H1 (cell line): Measurements from ENCODE around the gene FAH. TPM values are rescaled to one million over a fixed set of nuclear protein-coding genes. Genes with fewer than 3 reads are reported as not detected.

Source experiments
- CTCF ChIA-PET: fragments of 300-600 bp; sonication (Branson Sonifier 250); formaldehyde crosslinking; loops from one replicate; lab custom pipeline; 2021; ENCODE audit not compliant: partially characterized antibody; lab: Charles Lee
- POLR2A ChIA-PET: fragments of 300-600 bp; sonication (Branson Sonifier 250); formaldehyde crosslinking; loops from one replicate; lab custom pipeline; 2021; ENCODE audit warnings: inconsistent platforms; ENCODE audit not compliant: partially characterized antibody; lab: Charles Lee
- DNase-seq, 2 experiments: peaks; one replicate each; pipeline versions ENCODE4 v3.0.0 to v3.0.0-alpha.2; 2010 to 2022; ENCODE audit warnings: low spot score in 2 of 2, low read depth in 1 of 2, mixed read lengths in 1 of 2
- FAIRE-seq: peaks from 2 replicates; lab custom pipeline; 2011; peaks lifted over from hg19 to GRCh38; lab: Jason Lieb, UNC
- H2AFZ ChIP-seq: 2 replicates; pipeline ENCODE4 v1.8.1; 2012; ENCODE audit warnings: low read length, inconsistent platforms
- H2AK5ac ChIP-seq: 2 replicates; pipeline ENCODE4 v1.6.1; 2013; ENCODE audit warnings: low read depth, low read length
- H2BK120ac ChIP-seq: replicated peaks from 2 replicates; pipeline ENCODE3; 2013; ENCODE audit warnings: low read depth, low read length, inconsistent platforms
- H2BK12ac ChIP-seq: 2 replicates; pipeline ENCODE4 v1.6.1; 2013; ENCODE audit warnings: low read depth, low read length
- H2BK15ac ChIP-seq: 2 replicates; pipeline ENCODE4 v1.6.1; 2013; ENCODE audit warnings: low read length
- H2BK20ac ChIP-seq: 2 replicates; pipeline ENCODE4 v1.6.1; 2013; ENCODE audit warnings: low read length
- H2BK5ac ChIP-seq: 2 replicates; pipeline ENCODE4 v1.6.1; 2013; ENCODE audit warnings: low read depth, low read length
- H3K14ac ChIP-seq: 2 replicates; pipeline ENCODE4 v1.6.1; 2013; ENCODE audit warnings: inconsistent platforms; ENCODE audit not compliant: insufficient read length
- H3K18ac ChIP-seq: 2 replicates; pipeline ENCODE4 v1.6.1; 2013; ENCODE audit warnings: low read length; ENCODE audit errors: extremely low read depth
- H3K23ac ChIP-seq: 2 replicates; pipeline ENCODE4 v1.6.1; 2013; ENCODE audit warnings: inconsistent platforms; ENCODE audit not compliant: insufficient read length
- H3K23me2 ChIP-seq: 2 replicates; pipeline ENCODE4 v1.6.1; 2013; ENCODE audit warnings: low read depth, low read length
- H3K27ac ChIP-seq: 2 replicates; pipeline ENCODE4 v1.6.1; 2011; ENCODE audit warnings: low read depth, low read length, inconsistent platforms
- H3K27me3 ChIP-seq, 4 experiments: replicated peaks in 1 of 4; 1 replicate in 1 of 4; 2 replicates in 3 of 4; pipeline versions ENCODE4 v1.6.1 to v1.8.1; 2011 to 2013; ENCODE audit warnings: low read length in 3 of 4, mild to moderate bottlenecking in 3 of 4, inconsistent platforms in 2 of 4, mixed read lengths in 2 of 4, moderate library complexity in 1 of 4; ENCODE audit not compliant: control insufficient read depth in 3 of 4, insufficient read depth in 3 of 4; ENCODE audit errors: extremely low read depth in 1 of 4
- H3K36me3 ChIP-seq, 4 experiments: 2 replicates each; pipeline versions ENCODE4 v1.6.1 to v1.8.1; 2011 to 2013; ENCODE audit warnings: mild to moderate bottlenecking in 4 of 4, low read length in 3 of 4, moderate library complexity in 2 of 4, control low read depth in 1 of 4, inconsistent platforms in 1 of 4; ENCODE audit not compliant: insufficient read depth in 4 of 4, control insufficient read depth in 2 of 4
- H3K4ac ChIP-seq: replicated peaks from 2 replicates; pipeline ENCODE3; 2013; ENCODE audit warnings: low read length, low read depth, mixed read lengths, inconsistent platforms; ENCODE audit not compliant: insufficient read length
- H3K4me1 ChIP-seq, 4 experiments: replicated peaks in 1 of 4; 1 replicate in 1 of 4; 2 replicates in 3 of 4; pipeline versions ENCODE4 v1.6.1 to v1.8.1; 2011 to 2013; ENCODE audit warnings: low read length in 3 of 4, inconsistent platforms in 2 of 4, mixed read lengths in 1 of 4; ENCODE audit not compliant: insufficient read depth in 4 of 4, control insufficient read depth in 3 of 4
- H3K4me2 ChIP-seq, 2 experiments: 2 replicates each; pipeline versions ENCODE4 v1.6.1 to v1.8.1; 2011 to 2013; ENCODE audit warnings: low read depth in 2 of 2, low read length in 2 of 2, control low read depth in 1 of 2, inconsistent platforms in 1 of 2, mild to moderate bottlenecking in 1 of 2; ENCODE audit not compliant: insufficient read depth in 1 of 2
- H3K4me3 ChIP-seq, 4 experiments: fragments of 200-600, 300-600 bp in 1 of 4; sonication (generic), shearing (Covaris generic), sonication (Bioruptor Twin) in 1 of 4; 2 replicates each; pipeline versions ENCODE4 v1.5.1 to v1.8.1; 2011 to 2016; ENCODE audit warnings: low read length in 4 of 4, low read depth in 3 of 4, control low read depth in 2 of 4, inconsistent platforms in 2 of 4, mild to moderate bottlenecking in 2 of 4, mixed read lengths in 1 of 4, moderate library complexity in 1 of 4; ENCODE audit not compliant: insufficient read depth in 2 of 4; ENCODE audit errors: extremely low read depth in 1 of 4
- H3K56ac ChIP-seq: replicated peaks from 2 replicates; pipeline ENCODE3; 2013; ENCODE audit warnings: low read depth, mild to moderate bottlenecking, mixed read lengths, low read length, inconsistent platforms; ENCODE audit not compliant: insufficient read length
- H3K79me1 ChIP-seq: 2 replicates; pipeline ENCODE4 v1.6.1; 2013; ENCODE audit warnings: low read depth, low read length, control low read depth
- H3K79me2 ChIP-seq, 2 experiments: 2 replicates each; pipeline versions ENCODE4 v1.6.1 to v1.8.1; 2012 to 2013; ENCODE audit warnings: low read length in 2 of 2, mild to moderate bottlenecking in 2 of 2, inconsistent platforms in 1 of 2; ENCODE audit not compliant: insufficient read depth in 2 of 2, control insufficient read depth in 1 of 2
- H3K9ac ChIP-seq, 4 experiments: replicated peaks in 1 of 4; 1 replicate in 1 of 4; 2 replicates in 3 of 4; pipeline versions ENCODE4 v1.6.1 to v1.8.1; 2011 to 2013; ENCODE audit warnings: low read depth in 3 of 4, low read length in 3 of 4, control low read depth in 2 of 4, mild to moderate bottlenecking in 2 of 4, moderate library complexity in 2 of 4, inconsistent platforms in 1 of 4; ENCODE audit errors: extremely low read depth in 1 of 4
- H3K9me3 ChIP-seq, 2 experiments: 2 replicates each; pipeline versions ENCODE4 v1.6.1 to v1.8.1; 2012 to 2013; ENCODE audit warnings: mild to moderate bottlenecking in 2 of 2, moderate library complexity in 2 of 2, control low read depth in 1 of 2, inconsistent platforms in 1 of 2, low read depth in 1 of 2, low read length in 1 of 2, mixed read lengths in 1 of 2; ENCODE audit not compliant: insufficient read depth in 2 of 2
- H4K20me1 ChIP-seq, 2 experiments: replicated peaks in 1 of 2; 2 replicates each; pipeline versions ENCODE3 to v1.8.1; 2011 to 2013; ENCODE audit warnings: inconsistent platforms in 2 of 2, low read length in 2 of 2, mild to moderate bottlenecking in 1 of 2; ENCODE audit not compliant: insufficient read depth in 2 of 2, control insufficient read depth in 1 of 2
- H4K5ac ChIP-seq: 2 replicates; pipeline ENCODE4 v1.6.1; 2013; ENCODE audit warnings: low read length, low read depth, mixed read lengths, inconsistent platforms; ENCODE audit not compliant: insufficient read length
- H4K8ac ChIP-seq: 2 replicates; pipeline ENCODE4 v1.8.0; 2013; ENCODE audit warnings: mild to moderate bottlenecking, moderate library complexity, low read length, inconsistent platforms; ENCODE audit not compliant: insufficient read depth; ENCODE audit errors: extremely low read depth
- H4K91ac ChIP-seq: replicated peaks from 2 replicates; pipeline ENCODE3; 2013; ENCODE audit warnings: low read length, mixed read lengths, inconsistent platforms; ENCODE audit not compliant: insufficient read length
- ATF3 ChIP-seq: IDR thresholded peaks from 2 replicates; pipeline ENCODE4 v1.6.1; 2011; ENCODE audit warnings: low read depth, mild to moderate bottlenecking, low read length; ENCODE audit not compliant: insufficient read depth
- BRCA1 ChIP-seq: IDR thresholded peaks from 2 replicates; pipeline ENCODE4 v1.6.1; 2012; ENCODE audit warnings: low read depth, low read length, improper control_type of control experiment
- CBX5 ChIP-seq: fragments of 300-800, 300-1000 bp; sonication (generic); IDR thresholded peaks from 2 replicates; pipeline ENCODE4 v1.7.1; 2016; ENCODE audit warnings: antibody characterized with exemption, low read length, low read depth
- E2F6 ChIP-seq: IDR thresholded peaks from 2 replicates; pipeline ENCODE4 v1.6.1; 2012; ENCODE audit warnings: inconsistent platforms
- GABPA ChIP-seq: IDR thresholded peaks from 2 replicates; pipeline ENCODE4 v1.6.1; 2011; ENCODE audit warnings: mild to moderate bottlenecking, low read length, moderate library complexity, borderline replicate concordance; ENCODE audit not compliant: insufficient read depth
- KDM5A ChIP-seq: fragments of 200-600 bp; IDR thresholded peaks from 2 replicates; pipeline ENCODE4 v1.7.1; 2012; ENCODE audit warnings: mild to moderate bottlenecking, low read length, inconsistent platforms, mixed read lengths
- PHF8 ChIP-seq: fragments of 200-600 bp; sonication (generic); conservative IDR thresholded peaks from 2 replicates; pipeline ENCODE4 v1.7.1; 2012; ENCODE audit warnings: low read depth, mild to moderate bottlenecking, inconsistent platforms, low read length, moderate library complexity
- RAD21 ChIP-seq, 2 experiments: IDR thresholded peaks in 1 of 2; conservative IDR thresholded peaks in 1 of 2; 2 replicates each; pipeline ENCODE4 v1.6.1; 2011; ENCODE audit warnings: low read depth in 2 of 2, low read length in 2 of 2, improper control_type of control experiment in 1 of 2, inconsistent platforms in 1 of 2, mild to moderate bottlenecking in 1 of 2, moderate library complexity in 1 of 2
- SP4 ChIP-seq: IDR thresholded peaks from 2 replicates; pipeline ENCODE4 v1.6.1; 2012; ENCODE audit warnings: low read length, inconsistent platforms
- TAF1 ChIP-seq: IDR thresholded peaks from 2 replicates; pipeline ENCODE4 v1.6.1; 2011; ENCODE audit warnings: mild to moderate bottlenecking, low read depth, low read length
- USF2 ChIP-seq: IDR thresholded peaks from 2 replicates; pipeline ENCODE4 v1.6.1; 2011; ENCODE audit warnings: low read length, improper control_type of control experiment
- WGBS, 2 experiments: shearing (Covaris generic) in 1 of 2; methylation state at CpG; one replicate each; pipeline versions ENCODE4 v1.1.6 to v1.1.7; 2013 to 2015; ENCODE audit warnings: low lambda C conversion rate in 2 of 2, mixed read lengths in 2 of 2, inconsistent platforms in 1 of 2, low coverage in 1 of 2, missing lambda C conversion rate in 1 of 2; ENCODE audit not compliant: insufficient replicate concordance in 2 of 2, insufficient coverage in 1 of 2, insufficient read length in 1 of 2; ENCODE audit errors: extremely low coverage in 1 of 2, missing lambda C conversion rate in 1 of 2; 5-methylcytosine and 5-hydroxymethylcytosine counted together
- polyA plus RNA-seq, 7 experiments: library from polyadenylated mRNA; depleted of rRNA in 3 of 7; stranded (reverse) in 5 of 7; unstranded in 2 of 7; fragments of >200 nt in 5 of 7; fragments of 200-250 nt in 2 of 7; gene quantifications; 1 replicate in 5 of 7; 2 replicates in 1 of 7; 4 replicates in 1 of 7; pipeline versions ENCODE4 v1.2.1 to v1.2.3, GENCODE V29; 2011 to 2013; ENCODE audit warnings: missing spikeins in 2 of 7, mixed read lengths in 2 of 7
- total RNA-seq: library from RNA; stranded (reverse); fragmentation: NEBNext Ultra II Directional; extraction: Animal tissue kit (Norgen Biotek cat#: 25700); gene quantifications from 2 replicates; pipeline ENCODE4 v1.2.1, GENCODE V29; 2021

FAH gene
- total and polyA plus RNA-seq, 2 of the 8 experiments (the other 6 are each of a cell fraction or from before 2014, with no cell fraction given): 20.0 to 21.7 TPM

DNA sequence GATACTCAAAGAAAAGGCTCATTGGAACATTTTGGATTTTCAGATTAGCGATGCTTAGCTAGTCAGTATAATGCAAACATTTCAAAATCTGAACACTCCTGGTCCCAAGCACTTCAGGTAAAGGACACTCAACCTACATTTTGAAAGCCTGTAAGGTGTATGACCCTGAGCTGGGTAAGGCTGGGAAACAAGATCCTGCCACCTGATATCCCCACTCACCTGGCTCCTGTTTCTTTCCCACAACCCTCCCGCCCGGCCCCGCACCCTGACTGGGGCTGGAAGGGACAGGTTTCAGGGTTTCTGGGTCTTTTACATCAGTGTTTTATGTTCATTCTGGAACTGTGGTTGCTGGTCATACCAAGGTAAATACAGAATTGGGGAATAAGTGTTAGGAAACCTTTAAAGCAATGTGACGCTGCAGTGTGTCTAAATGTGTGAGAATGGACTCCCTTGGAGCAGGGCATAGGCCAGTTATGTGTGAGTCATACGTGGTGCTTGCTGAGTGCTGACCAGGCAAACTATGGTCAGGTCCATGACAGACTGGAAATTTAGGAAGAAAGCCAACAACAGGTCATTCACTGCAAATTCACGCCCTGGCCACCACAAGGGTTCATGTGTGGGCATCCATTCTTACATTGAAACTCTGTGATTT, 76.3 kb downstream of the FAH start:
- no peaks in the 10 kb centered on the region for H3K79me2 ChIP-seq
- no peak overlapping the region for H2BK15ac ChIP-seq
- no peak overlapping the region for H4K8ac ChIP-seq
- H2AK5ac ChIP-seq: no peak overlapping the region
- H3K36me3 ChIP-seq: no peaks in the 10 kb centered on the region
- no peaks in the 10 kb centered on the region for H3K9me3 ChIP-seq
- H3K27me3 ChIP-seq: no peaks in the 10 kb centered on the region
- no peak overlapping the region for H2BK120ac ChIP-seq
- H2AFZ ChIP-seq: no peak overlapping the region; the same call in 1 of the 2 replicates
- no peak overlapping the region for H3K23ac ChIP-seq
- H3K14ac ChIP-seq: no peak overlapping the region
- no peaks in the 10 kb centered on the region for H3K23me2 ChIP-seq
- H3K4ac ChIP-seq: no peak overlapping the region
- H4K91ac ChIP-seq: no peak overlapping the region
- H3K9ac ChIP-seq: no peak overlapping the region
- H2BK12ac ChIP-seq: no peak overlapping the region
- no peak overlapping the region for H2BK5ac ChIP-seq
- no peak overlapping the region for H3K27ac ChIP-seq
- H3K4me2 ChIP-seq: no peak overlapping the region
- 92% methylated on average over 7 of the region's 7 CpGs; no CpG with 5 or more reads in 1 of the 2 experiments for WGBS, 2 experiments
- H4K20me1 ChIP-seq: no peaks in the 10 kb centered on the region
- ChIA-PET POLR2A (no interaction called here), CTCF (interaction anchor here (0.9 kb wide), 2 partner anchors 29 to 60 kb away, joined by 3 read pairs; no protein-coding TSS in a partner anchor)
- DNase-seq (no peak), FAIRE-seq (no peak)
- H3K18ac ChIP-seq: no peak overlapping the region
- no peaks in the 10 kb centered on the region for H3K79me1 ChIP-seq
- H3K56ac ChIP-seq: no peak overlapping the region
- no peaks in the 10 kb centered on the region for H3K4me1 ChIP-seq
- H2BK20ac ChIP-seq: no peak overlapping the region
- H4K5ac ChIP-seq: no peak overlapping the region
- no peak overlapping the region for H3K4me3 ChIP-seq
- TF ChIP-seq TAF1: no peak
- TF ChIP-seq KDM5A: no peak
- TF ChIP-seq E2F6: no peak
- TF ChIP-seq GABPA: no peak
- TF ChIP-seq SP4: no peak
- TF ChIP-seq CBX5: no peak
- no peak for TF ChIP-seq BRCA1
- no peak for TF ChIP-seq RAD21 (IDR thresholded peaks at IDR 0.05 in 1 of 2, conservative IDR thresholded peaks at IDR 0.05 in 1 of 2; ENCODE audit: low read depth in 2 of 2, low read length in 2 of 2)
- no peak for TF ChIP-seq PHF8
- TF ChIP-seq ATF3: no peak
- TF ChIP-seq USF2: no peak
